IgD-negative memory B cell (primary cell): Measurements from ENCODE around the gene DNASE1L2. TPM values are rescaled to one million over a fixed set of nuclear protein-coding genes. Genes with fewer than 3 reads are reported as not detected.
"Not testable (repeated sequence)": the region's sequence is repeated elsewhere in the genome, so short reads cannot be mapped to it uniquely, and the experiment has no call there.

Experiments used
- H3K27ac Mint-ChIP-seq, 3 donors: one replicate each; pipeline ENCODE4 v1.8.0; 2020 to 2022; ENCODE audit warnings: mild to moderate bottlenecking in 3 of 3, mixed read lengths in 3 of 3, moderate library complexity in 1 of 3
- H3K27me3 Mint-ChIP-seq: one replicate; pipeline ENCODE4 v1.8.0; 2021; ENCODE audit warnings: mixed read lengths
- H3K36me3 Mint-ChIP-seq: one replicate; pipeline ENCODE4 v1.8.0; 2020; ENCODE audit warnings: mild to moderate bottlenecking, mixed read lengths
- H3K4me1 Mint-ChIP-seq, 3 donors: one replicate each; pipeline ENCODE4 v1.8.0; 2020 to 2022; ENCODE audit warnings: mixed read lengths in 3 of 3, mild to moderate bottlenecking in 1 of 3
- H3K4me3 Mint-ChIP-seq, 4 donors: one replicate each; pipeline ENCODE4 v1.8.0; 2020 to 2022; ENCODE audit warnings: mild to moderate bottlenecking in 4 of 4, mixed read lengths in 4 of 4, moderate library complexity in 3 of 4
- H3K9me3 Mint-ChIP-seq, 3 donors: one replicate each; pipeline ENCODE4 v1.8.0; 2020 to 2021; ENCODE audit warnings: mixed read lengths in 3 of 3, mild to moderate bottlenecking in 1 of 3
- polyA plus RNA-seq: library from polyadenylated mRNA; unstranded; fragments of 300-500 nt; fragmentation: Illumina TruSeq; gene quantifications from one replicate; pipeline ENCODE4 v1.2.3, GENCODE V29; 2021

Gene DNASE1L2
- polyA plus RNA-seq, 1 donor from 2014 or later, result not detected

DNA sequence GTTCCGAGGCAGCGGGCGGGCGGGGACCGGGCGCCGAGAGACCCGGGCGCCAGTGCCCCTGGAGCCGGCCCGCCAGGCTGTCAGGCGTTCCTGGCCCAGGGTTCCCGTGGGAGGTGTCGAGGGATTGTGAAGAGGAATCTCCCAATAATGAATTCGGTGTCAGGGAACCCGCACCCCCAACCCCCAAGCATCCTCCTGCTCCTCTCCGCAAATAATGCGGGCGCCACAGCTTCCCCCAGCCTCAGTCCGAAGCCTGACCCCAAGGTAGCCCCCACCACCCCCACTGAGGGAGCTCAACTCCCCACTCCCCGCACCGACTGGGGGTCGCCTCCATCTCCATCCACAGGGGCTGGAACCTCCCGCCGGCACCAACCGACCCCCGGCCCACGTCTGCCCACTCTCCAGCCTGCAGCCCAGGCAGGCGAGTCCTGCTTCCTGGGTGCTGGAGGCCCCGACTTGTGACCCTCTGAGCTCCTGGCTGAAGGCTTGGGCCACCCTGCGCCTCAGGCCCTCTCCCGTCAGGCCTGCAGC, 39.2 kb upstream of the DNASE1L2 start:
- H3K27me3 Mint-ChIP-seq, result peaks cover 32% of the 10 kb centered on the region
- peak overlapping the region in 2 of 4 donors; percentile 34 to 70 for H3K4me3 Mint-ChIP-seq
- H3K4me1 Mint-ChIP-seq, result peaks cover 0 to 3% (median 3%) of the 10 kb centered on the region in 3 donors
- H3K36me3 Mint-ChIP-seq, result peaks cover 4% of the 10 kb centered on the region
- no peaks in the 10 kb centered on the region for H3K9me3 Mint-ChIP-seq
- no peak overlapping the region for H3K27ac Mint-ChIP-seq

DNA sequence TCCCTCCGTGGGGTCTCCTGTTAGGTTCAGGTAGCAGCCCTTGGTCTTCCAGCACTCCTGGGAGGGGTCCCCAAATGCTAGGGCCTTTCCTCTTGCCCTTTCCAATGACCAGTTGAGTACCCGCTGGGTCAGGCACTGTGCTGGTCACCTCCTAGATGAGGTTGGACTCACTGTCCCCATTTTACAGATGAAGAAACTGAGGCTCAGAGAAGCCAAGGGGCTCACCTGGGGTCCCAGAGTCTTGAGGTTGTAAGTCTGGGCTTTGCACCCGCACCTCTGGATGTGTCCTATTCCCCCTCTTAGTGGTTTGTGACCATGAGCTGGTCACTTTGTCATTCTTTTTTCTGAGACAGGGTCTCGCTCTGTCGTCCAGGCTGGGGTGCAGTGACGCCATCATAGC, 38.5 kb upstream of the DNASE1L2 start:
- Mint-ChIP-seq H3K27ac (no peak overlapping the region), H3K27me3 (peaks cover 29% of the 10 kb centered on the region), H3K9me3 (no peaks in the 10 kb centered on the region), H3K4me1 (peaks cover 0 to 4% (median 3%) of the 10 kb centered on the region in 3 donors), H3K4me3 (peak overlapping the region in 2 of 4 donors; percentile 55 to 83), H3K36me3 (peaks cover 4% of the 10 kb centered on the region)

DNA sequence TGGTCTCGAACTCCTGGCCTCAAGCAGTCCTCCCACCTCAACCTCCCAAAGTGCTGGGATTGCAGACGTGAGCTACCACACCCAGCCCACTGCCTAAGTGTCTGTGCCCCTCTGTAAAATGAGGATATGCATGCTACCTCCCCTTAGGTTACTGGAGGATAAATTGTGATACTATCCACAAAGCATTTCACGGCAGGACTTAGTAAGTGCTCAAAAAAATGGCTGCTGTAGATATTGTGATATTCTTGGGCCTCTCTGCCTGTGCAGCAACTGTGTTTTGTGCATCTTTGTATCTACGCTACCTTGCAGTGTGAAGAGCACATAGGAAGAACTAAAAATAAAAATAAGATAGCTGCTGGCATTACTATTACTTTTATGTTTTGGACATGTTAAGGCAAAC, 38.0 kb upstream of the DNASE1L2 start:
- peaks cover 29% of the 10 kb centered on the region for H3K27me3 Mint-ChIP-seq
- no peak overlapping the region for H3K27ac Mint-ChIP-seq
- H3K4me3 Mint-ChIP-seq, result peak overlapping the region in 1 of 4 donors; percentile 83
- no peaks in the 10 kb centered on the region for H3K9me3 Mint-ChIP-seq
- H3K36me3 Mint-ChIP-seq, result peaks cover 4% of the 10 kb centered on the region
- H3K4me1 Mint-ChIP-seq, result peaks cover 0 to 4% (median 3%) of the 10 kb centered on the region in 3 donors

DNA sequence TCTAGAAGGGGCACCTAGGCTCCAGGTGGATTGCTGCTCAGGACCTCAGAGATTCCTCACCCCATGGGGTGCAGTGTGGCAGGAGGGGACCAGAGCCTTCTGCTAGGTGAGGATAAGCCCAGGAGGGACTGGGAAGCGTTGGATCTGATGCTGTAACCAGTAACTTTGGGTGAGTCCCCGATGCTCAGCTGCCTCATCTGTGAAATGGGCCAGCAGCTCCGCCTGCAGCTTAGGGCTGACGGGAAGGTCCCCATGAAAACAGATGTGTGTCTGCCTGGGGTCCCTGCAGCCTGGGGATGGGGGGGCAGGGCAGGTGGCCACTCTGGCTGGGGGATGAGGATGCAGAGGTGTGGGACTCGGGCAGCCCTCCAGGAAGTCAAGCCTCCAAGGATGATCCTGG, 37.1 kb upstream of the DNASE1L2 start:
- H3K27me3 Mint-ChIP-seq, result peaks cover 27% of the 10 kb centered on the region
- no peak overlapping the region for H3K27ac Mint-ChIP-seq
- no peaks in the 10 kb centered on the region for H3K9me3 Mint-ChIP-seq
- H3K4me3 Mint-ChIP-seq, result no peak overlapping the region
- peaks cover 4% of the 10 kb centered on the region for H3K36me3 Mint-ChIP-seq
- peaks cover 0 to 4% (median 3%) of the 10 kb centered on the region in 3 donors for H3K4me1 Mint-ChIP-seq

DNA sequence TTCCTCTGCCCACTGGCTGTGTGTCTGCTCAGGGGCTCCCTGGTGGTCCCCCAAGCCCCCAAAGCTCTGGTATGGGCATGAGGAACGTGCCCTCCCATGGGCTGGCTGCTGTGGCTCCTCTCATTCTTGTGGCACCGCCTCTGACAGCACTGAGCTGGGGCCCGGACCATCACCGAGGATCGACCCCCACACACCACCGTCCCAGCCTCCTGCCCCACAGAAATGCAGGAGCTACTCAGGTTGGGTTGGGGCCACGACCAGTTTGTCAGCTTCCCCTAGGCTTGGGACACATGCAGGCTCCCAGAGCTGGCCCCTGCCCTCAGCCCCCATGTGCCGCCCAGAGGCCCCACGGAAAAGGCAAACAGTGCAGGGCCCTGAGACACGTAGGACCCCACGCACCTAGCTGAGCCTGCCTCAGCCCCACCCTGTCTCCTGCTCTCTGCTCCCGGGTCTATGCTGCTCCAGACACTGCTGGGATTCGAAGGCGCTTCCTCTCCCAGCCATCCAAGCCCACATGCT, 36.6 kb upstream of the DNASE1L2 start:
- H3K9me3 Mint-ChIP-seq, result no peaks in the 10 kb centered on the region
- H3K4me3 Mint-ChIP-seq, result no peak overlapping the region
- H3K27me3 Mint-ChIP-seq, result peaks cover 24% of the 10 kb centered on the region
- H3K27ac Mint-ChIP-seq, result no peak overlapping the region
- H3K4me1 Mint-ChIP-seq, result peaks cover 0 to 7% (median 7%) of the 10 kb centered on the region in 3 donors
- peaks cover 4% of the 10 kb centered on the region for H3K36me3 Mint-ChIP-seq

DNA sequence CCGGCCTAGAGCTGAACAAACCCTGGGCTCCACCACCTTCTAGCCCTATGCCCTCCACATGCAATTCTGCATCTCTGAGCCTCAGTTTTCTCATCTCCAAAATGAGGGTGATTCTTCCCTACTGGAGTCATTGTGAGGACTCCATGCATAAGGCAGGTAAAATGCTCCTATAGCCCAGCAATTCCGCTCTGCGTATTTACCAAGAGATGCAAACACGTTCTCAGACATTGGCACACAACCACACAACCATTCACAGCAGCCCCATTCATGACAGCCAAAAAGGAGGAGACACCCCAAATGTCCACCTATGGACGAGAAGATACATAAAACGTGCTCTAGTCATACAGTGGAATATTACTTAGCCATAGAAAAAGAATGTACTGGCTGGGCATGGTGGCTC, 35.9 kb upstream of the DNASE1L2 start:
- peak overlapping the region in 1 of 3 donors; percentile 39 for H3K27ac Mint-ChIP-seq
- H3K9me3 Mint-ChIP-seq, result no peaks in the 10 kb centered on the region
- peaks cover 0 to 5% (median 4%) of the 10 kb centered on the region in 3 donors for H3K4me1 Mint-ChIP-seq
- peaks cover 17% of the 10 kb centered on the region for H3K27me3 Mint-ChIP-seq
- no peak overlapping the region for H3K4me3 Mint-ChIP-seq
- peaks cover 4% of the 10 kb centered on the region for H3K36me3 Mint-ChIP-seq

DNA sequence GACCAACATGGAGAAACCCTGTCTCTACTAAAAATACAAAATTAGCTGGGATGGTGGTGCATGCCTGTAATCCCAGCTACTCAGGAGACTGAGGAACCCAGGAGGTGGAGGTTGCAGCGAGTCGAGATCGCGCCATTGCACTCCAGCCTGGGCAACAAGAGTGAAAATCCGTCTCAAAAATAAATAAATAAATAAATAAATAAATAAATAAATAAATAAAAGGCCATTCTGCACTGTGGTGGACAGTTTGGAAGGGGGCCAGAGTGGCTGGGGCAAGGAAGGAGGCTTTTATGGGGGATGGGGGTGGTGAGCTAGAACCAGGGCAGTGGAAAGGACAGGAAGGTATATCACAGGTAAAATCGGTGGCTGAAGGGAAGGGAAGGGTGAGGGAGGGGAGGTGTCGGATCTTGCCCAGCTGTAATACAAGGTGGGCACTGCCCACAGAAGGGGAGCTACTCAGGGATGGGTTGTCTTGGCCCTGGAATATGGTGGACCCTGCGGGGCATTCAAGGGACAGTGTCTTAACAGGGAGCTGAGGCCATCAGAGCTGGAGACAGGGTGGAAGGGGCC, 33.0 kb upstream of the DNASE1L2 start:
- H3K27me3 Mint-ChIP-seq, H3K36me3 Mint-ChIP-seq, H3K9me3 Mint-ChIP-seq: not testable (repeated sequence)
- H3K4me3 Mint-ChIP-seq, result peak overlapping the region in 3 of 4 donors; percentile 28 to 89 (median 72)
- peak overlapping the region in 2 of 3 donors; percentile 82 to 95 for H3K27ac Mint-ChIP-seq
- peaks cover 6 to 15% (median 9%) of the 10 kb centered on the region in 3 donors for H3K4me1 Mint-ChIP-seq

DNA sequence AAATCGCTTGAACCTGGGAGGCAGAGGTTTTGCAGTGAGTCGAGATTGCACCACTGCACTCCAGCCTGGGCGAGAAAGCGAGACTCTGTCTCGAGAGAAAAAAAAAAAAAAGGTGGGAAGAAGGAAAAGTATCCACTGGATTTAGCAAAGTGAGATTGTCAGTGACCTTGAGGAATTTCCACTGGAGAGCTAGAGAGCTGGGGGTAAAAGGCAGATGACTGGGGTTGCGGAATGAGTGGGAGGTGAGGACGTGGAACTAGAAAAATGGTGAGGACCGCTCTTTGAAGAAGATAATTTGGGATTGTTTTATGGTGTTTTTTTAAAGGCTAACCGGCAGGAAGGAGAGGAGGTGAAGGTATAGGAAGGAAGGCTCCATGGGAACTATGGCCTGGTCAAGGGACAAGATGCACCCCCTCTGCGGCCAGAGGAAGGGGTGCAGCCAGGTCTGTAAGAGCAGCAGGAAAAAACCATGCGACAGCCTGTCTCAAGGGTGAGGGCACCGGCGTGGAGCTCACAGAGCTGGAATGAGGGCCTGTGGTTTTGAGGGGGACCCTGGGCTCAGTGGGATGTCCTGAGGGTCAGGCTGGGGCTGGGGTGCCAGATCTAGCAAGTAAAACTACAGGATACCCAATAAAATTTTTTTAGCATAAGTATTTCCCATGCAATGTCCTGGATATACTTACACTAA, 31.7 kb upstream of the DNASE1L2 start:
- Mint-ChIP-seq H3K36me3 (peaks cover 4% of the 10 kb centered on the region), H3K4me1 (peaks cover 6 to 15% (median 9%) of the 10 kb centered on the region in 3 donors), H3K27me3 (peaks cover 3% of the 10 kb centered on the region), H3K4me3 (peak overlapping the region; percentile 67 to 95 (median 78)), H3K9me3 (no peaks in the 10 kb centered on the region), H3K27ac (peak overlapping the region; percentile 27 to 95 (median 49))

DNA sequence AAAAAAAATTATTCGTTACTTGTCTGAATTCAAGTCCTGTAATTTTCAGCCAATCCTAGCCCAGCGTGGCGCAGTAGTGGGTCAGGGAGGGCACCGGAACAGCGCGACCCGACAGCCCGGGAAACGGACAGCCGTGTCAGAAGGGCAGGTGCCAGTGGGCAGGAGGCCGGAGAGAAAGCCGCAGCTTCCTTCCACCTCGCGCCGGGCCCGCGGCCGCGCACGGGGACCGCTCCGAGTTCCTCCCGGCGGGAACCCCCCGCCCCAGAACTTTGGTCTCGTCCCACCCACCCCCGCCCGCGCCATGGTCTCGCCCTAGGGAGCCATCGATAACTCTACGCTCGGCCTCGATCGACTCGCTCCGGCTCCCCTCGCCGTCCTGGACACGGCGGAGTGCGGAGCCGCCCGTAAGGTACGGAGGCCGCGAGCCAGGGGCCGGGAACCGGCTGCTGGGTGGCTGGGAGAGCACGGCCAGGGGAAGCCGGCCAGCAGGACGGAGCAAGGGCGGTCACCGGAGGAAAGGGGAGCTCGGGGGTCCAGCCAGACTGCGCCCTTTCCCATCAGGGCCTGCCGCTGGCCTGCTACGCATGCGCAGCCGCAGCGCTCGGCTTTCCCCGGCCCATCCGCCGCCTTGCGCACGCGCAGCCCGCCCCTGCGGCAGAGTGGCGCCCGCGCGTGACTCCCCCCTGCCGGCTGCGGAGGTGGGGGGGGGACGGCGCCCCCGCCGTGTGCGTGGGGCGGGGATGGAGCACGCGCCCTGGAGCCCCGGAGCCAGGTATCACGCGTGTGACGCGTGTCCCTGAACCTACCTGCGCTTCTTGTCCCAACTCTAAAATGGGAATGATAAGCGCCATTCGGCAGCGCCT, 30.9 kb upstream of the DNASE1L2 start, which contains the start of gene MLST8:
MLST8 (plus strand) TSS at position 351 of the 863 bp plus-strand sequence. CDS start 632 bp downstream, outside the sequence.
- Mint-ChIP-seq H3K9me3 (no peaks in the 10 kb centered on the region), H3K4me1 (peaks cover 6 to 15% (median 9%) of the 10 kb centered on the region in 3 donors), H3K27ac (peak within 1 kb of the TSS; percentile 27 to 95 (median 93)), H3K36me3 (peaks cover 4% of the 10 kb centered on the region), H3K4me3 (peak within 1 kb of the TSS; percentile 72 to 95 (median 84)), H3K27me3 (peaks cover under 1% of the 10 kb centered on the region)

DNA sequence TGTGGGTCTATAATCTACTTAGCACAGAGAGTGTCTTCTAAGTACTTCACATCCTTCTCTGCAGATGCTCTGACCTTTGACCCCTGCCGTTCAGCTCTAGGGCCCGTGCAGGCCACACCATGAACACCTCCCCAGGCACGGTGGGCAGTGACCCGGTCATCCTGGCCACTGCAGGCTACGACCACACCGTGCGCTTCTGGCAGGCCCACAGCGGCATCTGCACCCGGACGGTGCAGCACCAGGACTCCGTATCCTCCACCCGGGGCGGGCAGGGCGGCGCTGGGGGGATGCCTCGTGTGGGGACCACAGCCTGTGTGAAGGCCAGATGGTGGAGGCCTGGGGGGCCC, 30.3 kb upstream of the DNASE1L2 start:
- Mint-ChIP-seq H3K36me3 (peaks cover 4% of the 10 kb centered on the region), H3K27ac (peak overlapping the region; percentile 16 to 95 (median 88)), H3K4me1 (peaks cover 6 to 15% (median 9%) of the 10 kb centered on the region in 3 donors), H3K4me3 (peak overlapping the region; percentile 72 to 89 (median 84)), H3K27me3 (no peaks in the 10 kb centered on the region), H3K9me3 (no peaks in the 10 kb centered on the region)

DNA sequence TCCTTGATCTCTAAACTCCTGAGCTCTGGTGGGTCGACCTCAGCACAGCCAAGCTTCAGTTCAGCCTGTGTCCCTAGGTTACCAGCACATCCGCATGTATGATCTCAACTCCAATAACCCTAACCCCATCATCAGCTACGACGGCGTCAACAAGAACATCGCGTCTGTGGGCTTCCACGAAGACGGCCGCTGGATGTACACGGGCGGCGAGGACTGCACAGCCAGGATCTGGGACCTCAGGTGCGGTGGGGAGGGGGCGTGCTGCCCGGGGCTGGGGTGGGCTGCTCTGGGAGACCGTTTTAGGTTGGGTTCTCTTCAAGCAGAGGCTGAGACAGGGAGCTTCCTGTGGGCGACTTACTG, 29.8 kb upstream of the DNASE1L2 start:
- Mint-ChIP-seq H3K4me1 (peaks cover 6 to 15% (median 9%) of the 10 kb centered on the region in 3 donors), H3K9me3 (no peaks in the 10 kb centered on the region), H3K4me3 (peak overlapping the region in 3 of 4 donors; percentile 72 to 89 (median 84)), H3K27ac (peak overlapping the region in 2 of 3 donors; percentile 88 to 95), H3K27me3 (no peaks in the 10 kb centered on the region), H3K36me3 (peaks cover 4% of the 10 kb centered on the region)

DNA sequence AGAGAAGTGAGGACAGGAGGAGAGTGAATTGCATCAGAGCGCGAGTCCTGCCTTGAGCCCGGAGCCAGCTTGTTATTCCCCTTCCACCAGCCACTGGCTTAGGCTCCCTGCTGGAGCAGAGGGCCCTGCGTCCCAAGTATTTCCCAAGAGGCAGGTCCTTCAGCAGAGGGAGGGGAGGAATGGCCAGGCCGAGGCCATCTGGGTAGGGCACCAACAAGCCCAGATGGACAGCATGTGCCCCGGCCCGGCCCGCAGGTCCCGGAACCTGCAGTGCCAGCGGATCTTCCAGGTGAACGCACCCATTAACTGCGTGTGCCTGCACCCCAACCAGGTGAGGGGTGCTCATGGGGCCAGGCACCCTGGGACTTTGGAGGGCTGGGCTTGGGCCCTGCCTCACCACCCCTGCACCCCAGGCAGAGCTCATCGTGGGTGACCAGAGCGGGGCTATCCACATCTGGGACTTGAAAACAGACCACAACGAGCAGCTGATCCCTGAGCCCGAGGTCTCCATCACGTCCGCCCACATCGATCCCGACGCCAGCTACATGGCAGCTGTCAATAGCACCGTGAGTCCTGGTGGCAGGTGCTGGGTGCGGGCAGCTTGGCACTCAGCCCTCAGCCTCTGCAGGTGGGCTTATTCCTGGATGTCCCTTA, 29.3 kb upstream of the DNASE1L2 start:
- Mint-ChIP-seq H3K9me3 (no peaks in the 10 kb centered on the region), H3K36me3 (peaks cover 2% of the 10 kb centered on the region), H3K4me3 (peak overlapping the region in 1 of 4 donors; percentile 83), H3K27ac (peak overlapping the region in 1 of 3 donors; percentile 95), H3K4me1 (peaks cover 6 to 15% (median 9%) of the 10 kb centered on the region in 3 donors), H3K27me3 (no peaks in the 10 kb centered on the region)

DNA sequence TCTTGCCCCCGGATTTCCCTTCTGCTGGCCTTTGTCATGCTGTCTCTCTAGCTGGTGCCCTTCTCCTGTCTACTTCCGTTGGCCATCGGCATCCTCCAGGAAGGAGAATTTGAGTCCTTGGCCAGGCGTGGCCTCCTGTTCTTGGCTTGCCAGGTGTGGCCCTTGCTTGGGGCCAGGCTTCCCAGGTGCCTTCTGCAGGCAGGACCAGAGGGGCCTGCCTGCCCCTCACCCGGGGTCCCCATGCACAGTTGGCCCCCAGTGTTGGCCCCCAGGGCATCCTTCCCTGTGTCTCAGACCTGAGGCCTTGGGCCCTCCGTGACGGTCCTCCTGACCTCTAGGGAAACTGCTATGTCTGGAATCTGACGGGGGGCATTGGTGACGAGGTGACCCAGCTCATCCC, 28.4 kb upstream of the DNASE1L2 start:
- Mint-ChIP-seq H3K4me1 (peaks cover 9 to 20% (median 12%) of the 10 kb centered on the region in 3 donors), H3K27ac (peak overlapping the region in 2 of 3 donors; percentile 59 to 91), H3K36me3 (no peaks in the 10 kb centered on the region), H3K9me3 (no peaks in the 10 kb centered on the region), H3K27me3 (no peaks in the 10 kb centered on the region), H3K4me3 (peak overlapping the region in 3 of 4 donors; percentile 83 to 88 (median 86))

DNA sequence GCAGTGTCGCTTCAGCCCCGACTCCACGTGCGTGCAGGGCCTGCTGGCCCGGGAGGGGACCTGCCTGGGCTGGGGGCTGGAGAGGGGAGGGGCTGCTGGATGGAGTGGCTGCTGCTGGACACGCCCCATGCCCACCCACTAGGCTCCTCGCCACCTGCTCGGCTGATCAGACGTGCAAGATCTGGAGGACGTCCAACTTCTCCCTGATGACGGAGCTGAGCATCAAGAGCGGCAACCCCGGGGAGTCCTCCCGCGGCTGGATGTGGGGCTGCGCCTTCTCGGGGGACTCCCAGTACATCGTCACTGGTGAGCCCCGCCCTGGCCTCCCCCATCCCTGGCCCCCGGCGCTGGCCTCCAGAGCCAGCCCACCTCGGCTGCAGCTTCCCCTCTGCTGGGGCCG, 27.9 kb upstream of the DNASE1L2 start:
- Mint-ChIP-seq H3K36me3 (no peaks in the 10 kb centered on the region), H3K4me1 (peaks cover 11 to 22% (median 15%) of the 10 kb centered on the region in 3 donors), H3K9me3 (no peaks in the 10 kb centered on the region), H3K27ac (peak overlapping the region in 1 of 3 donors; percentile 91), H3K4me3 (peak overlapping the region in 2 of 4 donors; percentile 55 to 83), H3K27me3 (no peaks in the 10 kb centered on the region)
